CD4-positive, alpha-beta T cell (primary cell): ENCODE results near the gene MREG. TPM values are rescaled to one million over a fixed set of nuclear protein-coding genes. Genes with fewer than 3 reads are reported as not detected.
"Not testable (repeated sequence)": the region's sequence is repeated elsewhere in the genome, so short reads cannot be mapped to it uniquely, and the experiment has no call there.

Experiments used
- ATAC-seq: fragments of 200-7000 bp; cut with Tn5 transposase; one replicate; pipeline ENCODE4 v1.10.0; 2022; ENCODE audit warnings: mild to moderate bottlenecking; ENCODE audit not compliant: poor library complexity
- CTCF ChIA-PET: fragments of 350-600 bp; sonication (Branson Sonifier 250); formaldehyde crosslinking; loops from one replicate; lab custom pipeline; 2021; ENCODE audit warnings: antibody characterized with exemption, inconsistent platforms; lab: Charles Lee
- POLR2A ChIA-PET: fragments of 350-600 bp; sonication (Branson Sonifier 250); formaldehyde crosslinking; loops from one replicate; lab custom pipeline; 2021; ENCODE audit warnings: antibody characterized with exemption, inconsistent platforms; lab: Charles Lee
- DNase-seq, 14 experiments: peaks; one replicate each; pipeline ENCODE4 v3.0.0-alpha.2; 2013 to 2020; ENCODE audit warnings: mixed read lengths in 2 of 14
- H3K27ac ChIP-seq, 2 donors: one replicate each; pipeline versions ENCODE4 v1.5.1 to v1.7.0; 2013; ENCODE audit warnings: low read length in 2 of 2, low read depth in 1 of 2, mild to moderate bottlenecking in 1 of 2
- H3K27me3 ChIP-seq, 2 experiments: 1 replicate in 1 of 2; 2 replicates in 1 of 2; pipeline versions ENCODE4 v1.6.1 to v1.7.0; 2013; ENCODE audit warnings: low read length in 2 of 2, control low read depth in 1 of 2, mild to moderate bottlenecking in 1 of 2, moderate library complexity in 1 of 2; ENCODE audit not compliant: insufficient read depth in 2 of 2, control insufficient read depth in 1 of 2
- H3K36me3 ChIP-seq: one replicate; pipeline ENCODE4 v1.6.1; 2013; ENCODE audit warnings: low read length, control low read depth; ENCODE audit not compliant: insufficient read depth
- H3K4me1 ChIP-seq: one replicate; pipeline ENCODE4 v1.6.1; 2013; ENCODE audit warnings: low read length, control low read depth; ENCODE audit not compliant: insufficient read depth
- H3K4me3 ChIP-seq: one replicate; pipeline ENCODE4 v1.5.1; 2013; ENCODE audit warnings: mild to moderate bottlenecking, low read length, moderate library complexity
- H3K9me3 ChIP-seq, 2 experiments: 1 replicate in 1 of 2; 2 replicates in 1 of 2; pipeline versions ENCODE4 v1.6.1 to v1.7.0; 2013; ENCODE audit warnings: low read length in 2 of 2, mild to moderate bottlenecking in 2 of 2, control low read depth in 1 of 2, moderate library complexity in 1 of 2; ENCODE audit not compliant: control insufficient read depth in 1 of 2, insufficient read depth in 1 of 2
- H3K27ac Mint-ChIP-seq: one replicate; pipeline ENCODE4 v1.8.0; 2020; ENCODE audit warnings: mixed read lengths
- H3K27me3 Mint-ChIP-seq: one replicate; pipeline ENCODE4 v1.8.0; 2021; ENCODE audit warnings: mixed read lengths
- H3K36me3 Mint-ChIP-seq: one replicate; pipeline ENCODE4 v1.8.0; 2021; ENCODE audit warnings: low read depth, mixed read lengths
- H3K4me1 Mint-ChIP-seq: one replicate; pipeline ENCODE4 v1.8.0; 2021; ENCODE audit warnings: low read depth, mixed read lengths
- H3K4me3 Mint-ChIP-seq: one replicate; pipeline ENCODE4 v1.8.0; 2020; ENCODE audit warnings: mild to moderate bottlenecking, mixed read lengths
- H3K9me3 Mint-ChIP-seq: one replicate; pipeline ENCODE4 v1.8.0; 2020; ENCODE audit warnings: mixed read lengths
- intact Hi-C, 2 experiments: fragments of 100-400 bp; cut with DNase I in 1 of 2; cut with micrococcal nuclease in 1 of 2; formaldehyde crosslinking; loops; one replicate each; pipeline versions ENCODE4 v1.15.1 to v1.9.0; 2023 to 2025; cut with DNase I, micrococcal nuclease
- total RNA-seq, 174 experiments: library from RNA in 2 of 174; stranded (reverse) in 2 of 174; gene quantifications; one replicate each; pipeline ENCODE4 v1.2.3 and lab custom pipeline; 2021 to 2026
- TF ChIP-seq, protein P1 (sequence below): fragments of 200-600 bp; IDR thresholded peaks from one replicate; pipeline ENCODE4 v1.8.0; 2022; ENCODE audit warnings: antibody characterized with exemption, mild to moderate bottlenecking

Gene MREG
- total RNA-seq, 2 experiments from 2014 or later: 1.8 to 2.8 TPM

DNA sequence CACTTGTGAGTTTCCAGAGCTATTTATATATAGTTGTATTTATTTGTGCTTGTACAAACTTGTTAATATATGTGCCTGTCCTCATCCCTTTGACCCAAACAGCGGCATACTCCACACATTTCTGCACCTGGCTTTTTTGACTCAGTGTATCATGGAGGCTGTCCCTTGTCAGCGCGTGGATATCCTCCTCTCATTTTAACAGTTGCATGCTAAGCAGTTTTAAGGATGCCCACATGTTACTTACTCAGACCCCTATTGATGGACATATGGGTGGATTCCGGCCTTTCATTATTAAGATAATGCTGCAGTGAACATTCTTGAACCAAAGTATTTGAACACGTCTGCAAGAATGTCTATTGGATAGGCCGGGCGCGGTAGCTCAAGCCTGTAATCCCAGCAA lies 655 bp upstream of the MREG start:
- Mint-ChIP-seq H3K9me3 (no peaks in the 10 kb centered on the region), H3K27ac (peak overlapping the region; percentile 45), H3K4me3 (peak overlapping the region; percentile 80), H3K4me1 (peaks cover 58% of the 10 kb centered on the region), H3K27me3 (no peaks in the 10 kb centered on the region), H3K36me3 (no peaks in the 10 kb centered on the region)
- TF ChIP-seq, protein P1, sequence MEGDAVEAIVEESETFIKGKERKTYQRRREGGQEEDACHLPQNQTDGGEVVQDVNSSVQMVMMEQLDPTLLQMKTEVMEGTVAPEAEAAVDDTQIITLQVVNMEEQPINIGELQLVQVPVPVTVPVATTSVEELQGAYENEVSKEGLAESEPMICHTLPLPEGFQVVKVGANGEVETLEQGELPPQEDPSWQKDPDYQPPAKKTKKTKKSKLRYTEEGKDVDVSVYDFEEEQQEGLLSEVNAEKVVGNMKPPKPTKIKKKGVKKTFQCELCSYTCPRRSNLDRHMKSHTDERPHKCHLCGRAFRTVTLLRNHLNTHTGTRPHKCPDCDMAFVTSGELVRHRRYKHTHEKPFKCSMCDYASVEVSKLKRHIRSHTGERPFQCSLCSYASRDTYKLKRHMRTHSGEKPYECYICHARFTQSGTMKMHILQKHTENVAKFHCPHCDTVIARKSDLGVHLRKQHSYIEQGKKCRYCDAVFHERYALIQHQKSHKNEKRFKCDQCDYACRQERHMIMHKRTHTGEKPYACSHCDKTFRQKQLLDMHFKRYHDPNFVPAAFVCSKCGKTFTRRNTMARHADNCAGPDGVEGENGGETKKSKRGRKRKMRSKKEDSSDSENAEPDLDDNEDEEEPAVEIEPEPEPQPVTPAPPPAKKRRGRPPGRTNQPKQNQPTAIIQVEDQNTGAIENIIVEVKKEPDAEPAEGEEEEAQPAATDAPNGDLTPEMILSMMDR: peak; percentile 12
- H3K27ac ChIP-seq: no peak overlapping the region
- ATAC-seq: no peak
- peak overlapping the region; percentile 77 for H3K4me3 ChIP-seq
- no peaks in the 10 kb centered on the region for H3K9me3 ChIP-seq
- H3K4me1 ChIP-seq: peaks cover 33% of the 10 kb centered on the region
- H3K36me3 ChIP-seq: no peaks in the 10 kb centered on the region
- intact Hi-C loops: loop anchor here in 1 of 2 experiments (5.0 kb wide), 1 partner anchor 697 kb away; no protein-coding TSS in a partner anchor
- ChIA-PET POLR2A (interaction anchor here (0.5 kb wide), 1 partner anchor 17 kb away, joined by 3 read pairs; no protein-coding TSS in a partner anchor), CTCF (interaction anchor here (2.2 kb wide), 1 partner anchor 9 kb away, joined by 6 read pairs; no protein-coding TSS in a partner anchor)
- no peak for DNase-seq
- no peaks in the 10 kb centered on the region for H3K27me3 ChIP-seq

DNA sequence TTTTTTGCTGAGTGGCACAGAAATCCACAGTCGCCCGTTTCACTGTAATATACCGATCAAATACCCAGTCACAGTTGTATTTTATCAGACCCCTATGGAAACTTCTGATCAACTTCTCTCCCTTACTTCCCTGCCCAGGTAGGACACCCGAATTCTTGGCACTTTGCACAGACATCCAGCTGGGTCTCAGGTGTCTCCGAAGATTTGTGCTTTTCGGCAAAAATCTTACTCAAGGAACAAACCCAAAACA lies 596 bp downstream of the MREG start:
- no peaks in the 10 kb centered on the region for H3K27me3 ChIP-seq
- H3K36me3 ChIP-seq: no peaks in the 10 kb centered on the region
- no peak for DNase-seq
- H3K4me1 ChIP-seq: peaks cover 33% of the 10 kb centered on the region
- H3K9me3 ChIP-seq: no peaks in the 10 kb centered on the region
- Mint-ChIP-seq H3K27ac (peak overlapping the region; percentile 45), H3K4me3 (peak overlapping the region; percentile 88), H3K4me1 (peaks cover 53% of the 10 kb centered on the region), H3K9me3 (no peaks in the 10 kb centered on the region), H3K36me3 (no peaks in the 10 kb centered on the region), H3K27me3 (no peaks in the 10 kb centered on the region)
- TF ChIP-seq, protein P1: no peak
- no peak for ATAC-seq
- ChIA-PET CTCF (interaction anchor here (0.7 to 2.2 kb wide), 3 partner anchors 11 to 95 kb away, joined by 3 to 6 read pairs (median 3); no protein-coding TSS in a partner anchor), POLR2A (no interaction called here)
- intact Hi-C loops: loop anchor here in 1 of 2 experiments (5.0 kb wide), 1 partner anchor 695 kb away; no protein-coding TSS in a partner anchor
- peak overlapping the region; percentile 77 for H3K4me3 ChIP-seq
- no peak overlapping the region for H3K27ac ChIP-seq

DNA sequence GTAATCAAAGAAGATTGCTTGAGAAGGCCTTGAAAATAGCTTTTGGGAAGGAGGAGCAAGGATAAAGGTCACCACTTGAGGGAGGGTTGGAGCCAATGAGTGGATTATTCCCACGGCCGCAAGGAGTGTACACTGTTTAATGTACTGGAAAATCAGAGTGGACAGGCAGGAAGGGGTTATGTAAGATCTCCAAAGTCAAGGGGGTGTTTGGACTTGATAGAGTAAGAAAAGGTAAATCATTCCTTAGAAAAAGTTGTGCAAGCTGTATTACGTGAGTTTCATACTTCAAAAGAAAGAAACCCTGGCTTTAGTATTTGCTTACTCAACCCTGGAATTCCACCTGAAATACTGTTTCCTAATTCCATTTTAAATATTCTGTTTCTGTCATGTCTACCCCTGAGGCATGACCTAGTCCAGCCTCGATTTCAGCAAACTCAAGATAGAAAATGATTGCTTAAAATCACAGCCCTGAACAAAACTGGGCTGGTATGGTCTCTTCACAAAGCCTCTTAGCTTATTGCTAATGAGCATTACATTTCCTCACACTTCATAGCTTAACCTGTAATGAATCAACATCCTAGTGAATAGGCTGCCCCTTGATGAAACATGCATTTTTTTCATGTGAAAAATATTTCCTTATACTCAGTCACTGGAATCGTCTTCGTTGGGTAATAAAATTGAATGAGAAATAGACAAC lies 1.1 kb downstream of the MREG start:
- no peaks in the 10 kb centered on the region for H3K36me3 Mint-ChIP-seq
- peak overlapping the region; percentile 77 for H3K4me3 ChIP-seq
- H3K27me3 ChIP-seq: no peaks in the 10 kb centered on the region
- intact Hi-C loops: loop anchor here in 1 of 2 experiments (5.0 kb wide), 1 partner anchor 695 kb away; no protein-coding TSS in a partner anchor
- ChIA-PET CTCF (interaction anchor here (0.7 to 2.2 kb wide), 3 partner anchors 11 to 95 kb away, joined by 3 to 6 read pairs (median 3); no protein-coding TSS in a partner anchor), POLR2A (no interaction called here)
- H3K9me3 Mint-ChIP-seq: no peaks in the 10 kb centered on the region
- peaks cover 49% of the 10 kb centered on the region for H3K4me1 Mint-ChIP-seq
- no peak overlapping the region for H3K27ac ChIP-seq
- H3K27ac Mint-ChIP-seq: peak overlapping the region; percentile 45
- H3K9me3 ChIP-seq: no peaks in the 10 kb centered on the region
- TF ChIP-seq, protein P1: no peak
- peaks cover 28% of the 10 kb centered on the region for H3K4me1 ChIP-seq
- H3K27me3 Mint-ChIP-seq: no peaks in the 10 kb centered on the region
- H3K4me3 Mint-ChIP-seq: peak overlapping the region; percentile 88
- DNase-seq (no peak), ATAC-seq (no peak)
- H3K36me3 ChIP-seq: no peaks in the 10 kb centered on the region

DNA sequence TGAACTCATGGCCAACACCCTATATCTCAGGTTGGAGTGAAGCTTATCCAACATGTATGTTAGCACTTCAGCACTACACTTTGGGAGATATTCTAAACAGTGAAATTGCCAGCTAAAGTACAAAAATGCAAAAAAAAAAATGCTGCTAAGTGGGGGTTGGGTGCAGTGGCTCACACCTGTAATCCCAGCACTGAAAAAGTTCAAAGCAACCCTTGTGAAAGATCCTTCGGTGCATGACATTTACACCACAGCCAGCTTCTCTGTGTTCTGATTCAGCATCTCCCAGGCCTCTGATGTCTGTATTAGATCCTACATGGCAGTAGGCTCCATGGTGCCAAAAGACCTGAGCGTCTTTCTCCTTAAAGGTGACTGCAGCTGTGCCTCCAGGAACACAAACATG lies 4.1 kb downstream of the MREG start:
- peaks cover 24% of the 10 kb centered on the region for H3K4me1 ChIP-seq
- H3K9me3 Mint-ChIP-seq, ATAC-seq, H3K27me3 ChIP-seq, H3K9me3 ChIP-seq, H3K4me3 ChIP-seq, DNase-seq, H3K4me3 Mint-ChIP-seq, H3K36me3 ChIP-seq, POLR2A ChIA-PET, H3K36me3 Mint-ChIP-seq, intact Hi-C loops, CTCF ChIA-PET, H3K27ac ChIP-seq, H3K27ac Mint-ChIP-seq, H3K27me3 Mint-ChIP-seq: not testable (repeated sequence)
- peaks cover 47% of the 10 kb centered on the region for H3K4me1 Mint-ChIP-seq
